Suprapubic skin (tissue), 4 donors: ENCODE measurements around the gene WFDC2.

Experiments
- CTCF ChIP-seq, 2 donors: fragments of 200-600 bp in 1 of 2; fragments of 450-650 bp in 1 of 2; sonication (generic) in 1 of 2; IDR thresholded peaks; one replicate each; pipeline ENCODE4 v1.5.1; 2016 to 2019; ENCODE audit warnings: antibody characterized with exemption in 2 of 2, mild to moderate bottlenecking in 1 of 2, moderate library complexity in 1 of 2
- EP300 ChIP-seq: sonication (generic); formaldehyde crosslinking; IDR thresholded peaks from one replicate; pipeline ENCODE4 v1.6.1; 2017; ENCODE audit warnings: antibody characterized with exemption
- POLR2AphosphoS5 ChIP-seq, 3 donors: sonication (generic); formaldehyde crosslinking; IDR thresholded peaks; one replicate each; pipeline ENCODE4 v1.6.1; 2017; ENCODE audit warnings: antibody characterized with exemption in 3 of 3

- peak; percentile 90 to 95 for TF ChIP-seq CTCF (IDR thresholded peaks at IDR 0.05)
- no peak for TF ChIP-seq EP300
- peak in 2 of 3 donors; percentile 17 to 69 for TF ChIP-seq POLR2AphosphoS5 (IDR thresholded peaks at IDR 0.05)
These were observed 32.6 kb upstream of the WFDC2 start for GRCh38 chr20:45436732-45437485.
